NT2/D1 (cell line): ENCODE data around the gene PHF2.

ENCODE experiments used
- SUZ12 ChIP-seq: IDR thresholded peaks from 2 replicates; pipeline ENCODE4 v1.6.1; 2011; ENCODE audit not compliant: insufficient read length, insufficient read depth; ENCODE audit errors: extremely low read depth
- YY1 ChIP-seq: IDR thresholded peaks from 2 replicates; pipeline ENCODE4 v1.6.1; 2011; ENCODE audit not compliant: insufficient read length, insufficient read depth

GRCh38 chr9:93698140-93698908, 121.9 kb downstream of the PHF2 start:
- TF ChIP-seq YY1, result no peak
- TF ChIP-seq SUZ12, result no peak
